K562 (cell line): ENCODE data around the gene NIFK. TPM values are rescaled to one million over a fixed set of nuclear protein-coding genes. Genes with fewer than 3 reads are reported as not detected.

Experiments
- AFF1 ChIP-seq, 2 experiments: fragments of 450-650 bp; IDR thresholded peaks; 2 replicates each; pipeline ENCODE4 v1.6.1; 2018; ENCODE audit warnings: mild to moderate bottlenecking in 2 of 2, low read depth in 1 of 2; ENCODE audit not compliant: partially characterized antibody in 2 of 2
- BCOR ChIP-seq: fragments of 450-650 bp; IDR thresholded peaks from 2 replicates; pipeline ENCODE4 v1.6.1; 2016
- CBFA2T2 ChIP-seq: fragments of 450-650 bp; conservative IDR thresholded peaks from 2 replicates; pipeline ENCODE4 v1.6.1; 2017; ENCODE audit warnings: mild to moderate bottlenecking
- FOXA1 ChIP-seq: fragments of 450-650 bp; IDR thresholded peaks from 2 replicates; pipeline ENCODE4 v1.6.1; 2016; ENCODE audit warnings: mild to moderate bottlenecking, borderline replicate concordance
- HDGF ChIP-seq: fragments of 450-650 bp; IDR thresholded peaks from 2 replicates; pipeline ENCODE4 v1.6.1; 2016
- KAT8 ChIP-seq: fragments of 450-650 bp; IDR thresholded peaks from 2 replicates; pipeline ENCODE4 v1.6.1; 2016; ENCODE audit warnings: low read depth, mild to moderate bottlenecking
- LEF1 ChIP-seq: fragments of 450-650 bp; IDR thresholded peaks from 2 replicates; pipeline ENCODE4 v1.6.1; 2016; ENCODE audit warnings: mild to moderate bottlenecking
- NR1H2 ChIP-seq: sonication (generic); formaldehyde crosslinking; IDR thresholded peaks from 2 replicates; pipeline ENCODE4 v1.4.0; 2020; ENCODE audit warnings: mild to moderate bottlenecking, missing genetic modification reagents
- PHTF2 ChIP-seq: fragments of 250-450 bp; sonication (Bioruptor Pico); IDR thresholded peaks from 2 replicates; pipeline ENCODE4 v1.5.0; 2021; ENCODE audit warnings: mild to moderate bottlenecking
- RERE ChIP-seq: sonication (generic); formaldehyde crosslinking; IDR thresholded peaks from 2 replicates; pipeline ENCODE4 v1.8.0; 2023; ENCODE audit warnings: missing genetic modification reagents, mild to moderate bottlenecking, borderline replicate concordance
- ZC3H8 ChIP-seq: fragments of 450-650 bp; IDR thresholded peaks from 2 replicates; pipeline ENCODE4 v1.6.1; 2017
- ZNF217 ChIP-seq: sonication (generic); formaldehyde crosslinking; IDR thresholded peaks from 2 replicates; pipeline ENCODE4 v1.8.0; 2022; ENCODE audit warnings: mild to moderate bottlenecking, missing genetic modification reagents
- ZNF316 ChIP-seq: fragments of 450-650 bp; IDR thresholded peaks from 2 replicates; pipeline ENCODE4 v1.6.1; 2016
- ZNF586 ChIP-seq: fragments of 450-650 bp; formaldehyde crosslinking; conservative IDR thresholded peaks from 2 replicates; pipeline ENCODE4 v1.4.0; 2020; ENCODE audit warnings: mild to moderate bottlenecking, moderate library complexity
- ZNF766 ChIP-seq: fragments of 200-800 bp; sonication (Bioruptor generic); conservative IDR thresholded peaks from 2 replicates; pipeline ENCODE4 v1.6.1; 2016; ENCODE audit warnings: missing genetic modification characterization, missing compliant biosample characterization
- polyA plus RNA-seq, 8 experiments: library from polyadenylated mRNA; depleted of rRNA in 4 of 8; stranded (reverse) in 5 of 8; unstranded in 3 of 8; fragments of >200 nt; fragmentation: Nextera tagmentation in 2 of 8; fragmentation: Illumina TruSeq in 1 of 8; extraction: Ambion mirVana in 2 of 8; extraction: Trizol in 1 of 8; gene quantifications; 2 replicates each; pipeline versions ENCODE4 v1.2.1 to v1.2.3, GENCODE V29; 2011 to 2014; ENCODE audit warnings: inconsistent platforms in 1 of 8, missing spikeins in 1 of 8
- total RNA-seq, 7 experiments: library from RNA; depleted of rRNA in 6 of 7; stranded (reverse); fragments of >200 nt in 6 of 7; fragmentation: Illumina TruSeq in 2 of 7; extraction: Trizol in 2 of 7; gene quantifications; 2 replicates each; pipeline versions ENCODE4 v1.2.1 to v1.2.3, GENCODE V29; 2011 to 2021; ENCODE audit warnings: low replicate concordance in 1 of 7

Gene NIFK
- total and polyA plus RNA-seq, 9 of the 15 experiments (the other 6 are each of a cell fraction or from before 2014, with no cell fraction given): 60.2 to 426 (median 183) TPM

- no peak for TF ChIP-seq RERE
- no peak for TF ChIP-seq BCOR
- peak in 1 of 2 experiments; percentile 43 for TF ChIP-seq AFF1 (IDR thresholded peaks at IDR 0.05; ENCODE audit: low read depth in 1 of 2, partially characterized antibody in 2 of 2)
- no peak for TF ChIP-seq ZC3H8
- no peak for TF ChIP-seq FOXA1
- TF ChIP-seq KAT8: no peak
- no peak for TF ChIP-seq PHTF2
- TF ChIP-seq HDGF: no peak
- TF ChIP-seq ZNF217 (CRISPR knock-in tag): no peak
- 0 out of 2 replicates have a peak, but pooled peaks have one; percentile 3 for TF ChIP-seq ZNF316
- TF ChIP-seq CBFA2T2: peak; percentile 51
- no peak for TF ChIP-seq NR1H2 (CRISPR knock-in tag)
- TF ChIP-seq ZNF586: no peak
- TF ChIP-seq LEF1: no peak
- no peak for TF ChIP-seq ZNF766 (CRISPR knock-in tag)
These were observed 18.8 kb upstream of the NIFK start, which contains the start of gene TSN (continued) for GRCh38 chr2:121755237-121756111.
